Measurements from ENCODE around the gene NTRK3.

The NTRK3 gene

GRCh38 chr15:88230823-88231222 is 25.7 kb downstream of the NTRK3 start:
- no peak for FAIRE-seq

- no peak for FAIRE-seq
Observed at GRCh38 chr15:88225461-88225860, 31.1 kb downstream of the NTRK3 start.

DNA sequence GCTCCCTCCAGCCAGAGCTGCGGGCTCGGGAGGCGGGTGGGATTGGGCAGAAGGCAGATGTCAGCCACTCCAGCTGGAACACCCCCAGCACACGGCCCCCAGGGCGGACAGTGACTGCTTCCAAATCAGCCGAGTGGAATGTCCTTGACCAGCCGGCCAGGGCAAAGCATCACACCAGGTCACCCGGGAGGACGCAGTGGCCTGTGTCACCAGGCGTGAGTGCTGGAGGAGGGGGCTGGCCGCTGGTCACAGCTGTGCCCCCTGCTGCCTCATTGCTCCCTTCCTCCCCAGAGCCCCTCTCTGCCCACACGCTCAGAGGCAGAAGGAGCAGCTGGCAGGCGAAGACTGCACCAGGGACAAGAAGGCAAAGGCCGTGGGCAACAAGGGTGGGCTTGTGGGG is 33.5 kb downstream of the NTRK3 start:
- FAIRE-seq, result no peak

- no peak for FAIRE-seq
Observed at GRCh38 chr15:88221836-88222235, 34.7 kb downstream of the NTRK3 start.

- FAIRE-seq, result no peak
Observed at GRCh38 chr15:88220443-88221335, 35.9 kb downstream of the NTRK3 start.

- FAIRE-seq, result no peak
Observed at GRCh38 chr15:88219623-88220022, 36.9 kb downstream of the NTRK3 start.

- no peak for FAIRE-seq
Observed at GRCh38 chr15:88218557-88219221, 37.9 kb downstream of the NTRK3 start.

GRCh38 chr15:88215066-88215648 is 41.4 kb downstream of the NTRK3 start:
- no peak for FAIRE-seq

GRCh38 chr15:88209111-88209510 is 47.4 kb downstream of the NTRK3 start:
- FAIRE-seq, result no peak

DNA sequence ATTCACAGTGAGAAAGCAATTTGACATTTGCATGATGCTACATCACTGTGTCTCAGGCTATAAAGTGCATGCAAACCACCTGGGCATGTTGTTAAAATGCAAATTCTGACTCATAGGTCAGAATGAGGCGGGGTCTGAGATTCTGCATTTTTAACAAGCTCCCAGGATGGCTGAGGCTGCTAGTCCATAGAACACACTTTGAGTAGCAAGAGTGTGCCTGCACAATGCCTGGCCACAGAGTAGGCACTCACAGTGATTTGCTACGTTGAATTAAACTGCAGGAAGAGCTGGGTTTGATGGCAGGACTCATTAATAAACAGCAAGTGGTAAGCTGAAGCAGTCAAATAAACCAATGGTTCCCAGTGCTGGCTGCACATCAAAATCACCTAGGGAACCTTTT is 48.1 kb downstream of the NTRK3 start:
- no peak for FAIRE-seq

GRCh38 chr15:88207565-88207964 is 49.0 kb downstream of the NTRK3 start:
- FAIRE-seq, result no peak

DNA sequence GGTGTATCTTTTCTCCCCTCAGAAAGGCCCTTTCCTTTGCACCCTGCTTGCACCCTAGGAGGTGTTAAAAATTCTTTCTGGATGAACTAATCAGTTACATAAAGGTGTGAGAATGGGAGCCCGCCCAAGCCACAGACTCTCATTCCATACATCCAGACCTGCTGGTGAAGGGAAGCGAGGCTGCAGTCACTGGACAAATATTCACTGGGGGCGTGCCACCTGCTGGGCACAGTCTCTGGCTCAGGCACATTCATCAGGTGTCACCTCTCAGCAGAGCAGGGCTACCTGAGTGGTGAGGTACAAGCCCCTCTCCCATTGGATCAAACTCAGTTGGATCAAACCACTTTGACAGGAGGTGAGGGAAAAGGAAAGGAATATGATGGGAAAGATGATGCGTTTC is 52.0 kb downstream of the NTRK3 start:
- FAIRE-seq, result no peak

DNA sequence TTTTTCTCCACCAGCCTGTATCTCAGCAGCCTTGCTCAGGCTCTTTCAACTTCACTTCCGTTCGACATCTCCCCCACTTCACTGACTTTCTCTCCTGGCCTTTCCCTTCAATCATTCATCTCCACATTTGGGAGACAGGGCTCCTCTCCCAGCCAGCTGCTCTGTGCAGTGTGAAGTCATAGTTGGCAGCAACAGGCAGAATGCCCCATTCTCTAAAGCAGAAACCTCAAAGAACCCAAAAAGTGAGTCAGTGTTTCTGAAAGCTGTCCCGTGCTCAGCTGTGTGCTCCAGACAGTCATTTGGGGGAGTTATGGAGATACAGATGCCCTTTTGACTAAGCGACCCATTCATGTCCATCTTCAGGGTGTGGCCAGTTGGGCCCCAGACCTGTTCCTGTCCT is 54.3 kb downstream of the NTRK3 start:
- FAIRE-seq, result no peak

DNA sequence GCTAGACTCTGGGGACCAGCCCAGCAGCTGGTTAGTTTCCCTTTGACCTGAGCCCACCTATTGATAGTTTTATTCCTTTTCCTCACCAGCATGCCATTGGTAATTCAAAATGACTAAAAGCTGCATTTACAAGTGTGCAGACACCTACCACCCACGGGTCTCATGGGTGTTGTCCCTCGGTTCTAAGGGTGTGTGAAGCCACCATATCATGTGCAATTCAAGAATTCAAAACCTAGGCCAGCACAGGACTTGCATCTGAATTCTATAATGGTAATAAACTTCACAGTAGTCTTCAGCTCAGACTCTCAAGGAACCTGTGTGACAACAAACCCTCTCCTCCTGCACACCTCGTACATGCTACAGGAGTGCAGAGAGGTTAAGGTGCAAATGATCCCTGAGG is 55.3 kb downstream of the NTRK3 start:
- no peak for FAIRE-seq

DNA sequence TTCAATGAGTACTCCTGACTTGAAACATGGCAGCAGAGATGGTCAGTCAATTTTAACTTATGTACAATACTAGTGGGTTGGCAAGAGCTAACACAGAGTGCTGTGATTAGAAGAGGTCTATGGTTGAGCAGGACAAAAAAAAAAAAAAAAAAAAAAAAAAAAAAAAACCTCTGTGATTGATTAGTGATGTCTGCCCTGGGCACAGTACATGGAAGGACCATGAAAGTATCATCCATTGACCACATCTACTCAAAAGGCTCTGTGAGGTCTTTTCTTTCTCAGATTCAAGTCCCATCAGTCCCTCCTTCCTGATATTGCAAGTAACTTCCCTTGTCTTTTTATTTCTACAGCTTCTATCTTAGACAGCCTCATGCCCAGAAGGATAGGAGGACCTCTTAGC is 59.6 kb downstream of the NTRK3 start:
- no peak for FAIRE-seq

GRCh38 chr15:88194162-88194561 is 62.4 kb downstream of the NTRK3 start:
- FAIRE-seq, result no peak

DNA sequence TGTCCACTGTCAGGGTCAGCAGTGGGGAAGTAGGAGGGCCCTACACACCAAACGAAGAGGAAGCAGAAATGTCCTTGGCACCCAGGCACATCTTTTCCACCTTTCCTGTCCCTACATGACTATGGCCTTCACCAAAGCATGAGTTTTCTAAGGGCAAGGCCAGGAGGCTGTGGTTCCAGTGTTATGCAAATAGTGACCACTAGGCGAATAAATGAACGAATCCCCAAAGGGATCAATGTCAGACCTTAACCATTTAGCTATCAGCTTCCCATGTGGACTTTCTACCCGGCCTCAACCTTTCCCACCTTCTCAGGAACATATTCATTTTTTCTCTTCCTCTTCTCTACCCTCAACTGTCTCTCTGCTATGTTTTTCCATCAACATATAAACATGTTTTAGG is 63.1 kb downstream of the NTRK3 start:
- FAIRE-seq, result no peak

GRCh38 chr15:88191812-88192165 is 64.8 kb downstream of the NTRK3 start:
- FAIRE-seq, result no peak

DNA sequence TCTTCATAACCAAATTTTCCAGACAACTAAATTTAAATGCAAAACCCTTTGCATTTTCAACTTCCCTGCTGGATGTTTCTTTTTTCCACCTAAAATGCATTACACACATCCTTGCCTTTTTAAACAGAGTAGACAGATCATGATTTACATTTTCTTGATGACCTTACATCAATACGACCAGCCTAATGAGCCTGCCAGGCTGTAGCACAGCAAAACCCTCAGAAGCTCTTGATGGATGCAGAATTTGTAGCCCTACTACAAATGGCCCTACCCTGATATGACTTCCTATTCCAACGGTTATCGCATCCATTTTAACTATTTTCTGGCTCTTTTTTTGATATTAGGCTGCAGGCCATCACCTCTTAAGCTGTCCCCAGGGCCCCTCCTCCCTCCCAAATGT is 66.3 kb downstream of the NTRK3 start:
- FAIRE-seq, result no peak

- FAIRE-seq, result no peak
Observed at GRCh38 chr15:88188300-88188699, 68.2 kb downstream of the NTRK3 start.

DNA sequence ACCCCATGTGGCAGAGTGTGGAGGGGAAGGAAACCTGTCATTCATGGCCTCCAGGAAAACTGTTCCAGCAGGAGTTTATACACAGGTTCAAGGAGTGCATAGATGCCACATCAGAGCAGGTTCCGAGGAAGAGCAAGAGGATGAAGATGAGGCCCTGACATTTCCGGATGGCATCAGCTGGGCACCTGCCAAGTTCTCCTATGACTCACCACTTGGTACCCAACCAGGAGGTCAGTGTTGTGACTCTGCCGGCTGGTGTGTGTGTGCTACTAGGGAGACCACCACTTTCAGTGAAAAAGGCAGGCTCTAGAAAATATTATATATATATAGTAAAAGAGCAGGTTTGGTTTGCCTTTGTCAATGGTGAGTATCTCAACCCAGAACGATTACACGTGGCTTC is 69.3 kb downstream of the NTRK3 start:
- FAIRE-seq, result no peak

- FAIRE-seq, result no peak
Observed at GRCh38 chr15:88185584-88185983, 71.0 kb downstream of the NTRK3 start.

DNA sequence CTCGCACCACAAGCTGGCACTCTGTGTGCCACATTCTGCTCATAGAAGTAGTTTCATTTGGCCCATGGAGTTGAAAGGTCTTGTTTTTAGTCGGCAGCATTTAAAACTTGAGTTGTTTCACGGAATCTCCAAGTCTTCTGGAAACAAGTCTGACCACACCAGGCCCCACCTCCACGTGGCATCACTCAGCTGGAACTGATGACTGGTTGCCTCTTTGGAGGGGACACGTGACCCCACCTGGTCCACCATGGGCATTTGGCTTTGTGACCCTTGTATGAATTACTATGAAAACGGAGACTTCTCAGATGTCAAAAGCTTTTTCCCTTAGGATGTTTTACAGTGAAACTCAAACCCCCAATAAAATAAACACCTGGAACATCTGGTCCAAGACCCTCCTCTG is 74.9 kb downstream of the NTRK3 start:
- no peak for FAIRE-seq

GRCh38 chr15:88179562-88179961 is 77.0 kb downstream of the NTRK3 start:
- no peak for FAIRE-seq

Measured in islet of Langerhans (tissue), 1 donor.